Measurements from ENCODE around the gene SCGB2B2.

- TF ChIP-seq, protein P1, sequence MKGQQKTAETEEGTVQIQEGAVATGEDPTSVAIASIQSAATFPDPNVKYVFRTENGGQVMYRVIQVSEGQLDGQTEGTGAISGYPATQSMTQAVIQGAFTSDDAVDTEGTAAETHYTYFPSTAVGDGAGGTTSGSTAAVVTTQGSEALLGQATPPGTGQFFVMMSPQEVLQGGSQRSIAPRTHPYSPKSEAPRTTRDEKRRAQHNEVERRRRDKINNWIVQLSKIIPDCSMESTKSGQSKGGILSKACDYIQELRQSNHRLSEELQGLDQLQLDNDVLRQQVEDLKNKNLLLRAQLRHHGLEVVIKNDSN (CRISPR knock-in tag; IDR thresholded peaks at IDR 0.05), result no peak
- TF ChIP-seq MLX (CRISPR knock-in tag; IDR thresholded peaks at IDR 0.05) (no peak), USF2 (CRISPR knock-in tag; IDR thresholded peaks at IDR 0.05) (no peak), ZNF219 (CRISPR knock-in tag; IDR thresholded peaks at IDR 0.05; ENCODE audit: borderline replicate concordance) (no peak), CREM (CRISPR knock-in tag; IDR thresholded peaks at IDR 0.05) (no peak), IRF2 (CRISPR knock-in tag; IDR thresholded peaks at IDR 0.05; ENCODE audit: borderline replicate concordance, low read depth) (no peak)
- TF ChIP-seq, protein P2, sequence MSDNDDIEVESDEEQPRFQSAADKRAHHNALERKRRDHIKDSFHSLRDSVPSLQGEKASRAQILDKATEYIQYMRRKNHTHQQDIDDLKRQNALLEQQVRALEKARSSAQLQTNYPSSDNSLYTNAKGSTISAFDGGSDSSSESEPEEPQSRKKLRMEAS (CRISPR knock-in tag; IDR thresholded peaks at IDR 0.05), result no peak
- TF ChIP-seq, protein P3, sequence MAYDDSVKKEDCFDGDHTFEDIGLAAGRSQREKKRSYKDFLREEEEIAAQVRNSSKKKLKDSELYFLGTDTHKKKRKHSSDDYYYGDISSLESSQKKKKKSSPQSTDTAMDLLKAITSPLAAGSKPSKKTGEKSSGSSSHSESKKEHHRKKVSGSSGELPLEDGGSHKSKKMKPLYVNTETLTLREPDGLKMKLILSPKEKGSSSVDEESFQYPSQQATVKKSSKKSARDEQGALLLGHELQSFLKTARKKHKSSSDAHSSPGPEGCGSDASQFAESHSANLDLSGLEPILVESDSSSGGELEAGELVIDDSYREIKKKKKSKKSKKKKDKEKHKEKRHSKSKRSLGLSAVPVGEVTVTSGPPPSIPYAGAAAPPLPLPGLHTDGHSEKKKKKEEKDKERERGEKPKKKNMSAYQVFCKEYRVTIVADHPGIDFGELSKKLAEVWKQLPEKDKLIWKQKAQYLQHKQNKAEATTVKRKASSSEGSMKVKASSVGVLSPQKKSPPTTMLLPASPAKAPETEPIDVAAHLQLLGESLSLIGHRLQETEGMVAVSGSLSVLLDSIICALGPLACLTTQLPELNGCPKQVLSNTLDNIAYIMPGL (CRISPR knock-in tag; IDR thresholded peaks at IDR 0.05), result no peak
- TF ChIP-seq, protein P4, sequence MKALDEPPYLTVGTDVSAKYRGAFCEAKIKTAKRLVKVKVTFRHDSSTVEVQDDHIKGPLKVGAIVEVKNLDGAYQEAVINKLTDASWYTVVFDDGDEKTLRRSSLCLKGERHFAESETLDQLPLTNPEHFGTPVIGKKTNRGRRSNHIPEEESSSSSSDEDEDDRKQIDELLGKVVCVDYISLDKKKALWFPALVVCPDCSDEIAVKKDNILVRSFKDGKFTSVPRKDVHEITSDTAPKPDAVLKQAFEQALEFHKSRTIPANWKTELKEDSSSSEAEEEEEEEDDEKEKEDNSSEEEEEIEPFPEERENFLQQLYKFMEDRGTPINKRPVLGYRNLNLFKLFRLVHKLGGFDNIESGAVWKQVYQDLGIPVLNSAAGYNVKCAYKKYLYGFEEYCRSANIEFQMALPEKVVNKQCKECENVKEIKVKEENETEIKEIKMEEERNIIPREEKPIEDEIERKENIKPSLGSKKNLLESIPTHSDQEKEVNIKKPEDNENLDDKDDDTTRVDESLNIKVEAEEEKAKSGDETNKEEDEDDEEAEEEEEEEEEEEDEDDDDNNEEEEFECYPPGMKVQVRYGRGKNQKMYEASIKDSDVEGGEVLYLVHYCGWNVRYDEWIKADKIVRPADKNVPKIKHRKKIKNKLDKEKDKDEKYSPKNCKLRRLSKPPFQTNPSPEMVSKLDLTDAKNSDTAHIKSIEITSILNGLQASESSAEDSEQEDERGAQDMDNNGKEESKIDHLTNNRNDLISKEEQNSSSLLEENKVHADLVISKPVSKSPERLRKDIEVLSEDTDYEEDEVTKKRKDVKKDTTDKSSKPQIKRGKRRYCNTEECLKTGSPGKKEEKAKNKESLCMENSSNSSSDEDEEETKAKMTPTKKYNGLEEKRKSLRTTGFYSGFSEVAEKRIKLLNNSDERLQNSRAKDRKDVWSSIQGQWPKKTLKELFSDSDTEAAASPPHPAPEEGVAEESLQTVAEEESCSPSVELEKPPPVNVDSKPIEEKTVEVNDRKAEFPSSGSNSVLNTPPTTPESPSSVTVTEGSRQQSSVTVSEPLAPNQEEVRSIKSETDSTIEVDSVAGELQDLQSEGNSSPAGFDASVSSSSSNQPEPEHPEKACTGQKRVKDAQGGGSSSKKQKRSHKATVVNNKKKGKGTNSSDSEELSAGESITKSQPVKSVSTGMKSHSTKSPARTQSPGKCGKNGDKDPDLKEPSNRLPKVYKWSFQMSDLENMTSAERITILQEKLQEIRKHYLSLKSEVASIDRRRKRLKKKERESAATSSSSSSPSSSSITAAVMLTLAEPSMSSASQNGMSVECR (CRISPR knock-in tag; IDR thresholded peaks at IDR 0.05; ENCODE audit: borderline replicate concordance), result no peak
- TF ChIP-seq, protein P5, sequence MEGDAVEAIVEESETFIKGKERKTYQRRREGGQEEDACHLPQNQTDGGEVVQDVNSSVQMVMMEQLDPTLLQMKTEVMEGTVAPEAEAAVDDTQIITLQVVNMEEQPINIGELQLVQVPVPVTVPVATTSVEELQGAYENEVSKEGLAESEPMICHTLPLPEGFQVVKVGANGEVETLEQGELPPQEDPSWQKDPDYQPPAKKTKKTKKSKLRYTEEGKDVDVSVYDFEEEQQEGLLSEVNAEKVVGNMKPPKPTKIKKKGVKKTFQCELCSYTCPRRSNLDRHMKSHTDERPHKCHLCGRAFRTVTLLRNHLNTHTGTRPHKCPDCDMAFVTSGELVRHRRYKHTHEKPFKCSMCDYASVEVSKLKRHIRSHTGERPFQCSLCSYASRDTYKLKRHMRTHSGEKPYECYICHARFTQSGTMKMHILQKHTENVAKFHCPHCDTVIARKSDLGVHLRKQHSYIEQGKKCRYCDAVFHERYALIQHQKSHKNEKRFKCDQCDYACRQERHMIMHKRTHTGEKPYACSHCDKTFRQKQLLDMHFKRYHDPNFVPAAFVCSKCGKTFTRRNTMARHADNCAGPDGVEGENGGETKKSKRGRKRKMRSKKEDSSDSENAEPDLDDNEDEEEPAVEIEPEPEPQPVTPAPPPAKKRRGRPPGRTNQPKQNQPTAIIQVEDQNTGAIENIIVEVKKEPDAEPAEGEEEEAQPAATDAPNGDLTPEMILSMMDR (IDR thresholded peaks at IDR 0.05), result no peak
Measured at GRCh38 chr19:34687348-34687747, 10.4 kb upstream of the SCGB2B2 start.
